ENCODE data around the gene ACSM6.

DNA sequence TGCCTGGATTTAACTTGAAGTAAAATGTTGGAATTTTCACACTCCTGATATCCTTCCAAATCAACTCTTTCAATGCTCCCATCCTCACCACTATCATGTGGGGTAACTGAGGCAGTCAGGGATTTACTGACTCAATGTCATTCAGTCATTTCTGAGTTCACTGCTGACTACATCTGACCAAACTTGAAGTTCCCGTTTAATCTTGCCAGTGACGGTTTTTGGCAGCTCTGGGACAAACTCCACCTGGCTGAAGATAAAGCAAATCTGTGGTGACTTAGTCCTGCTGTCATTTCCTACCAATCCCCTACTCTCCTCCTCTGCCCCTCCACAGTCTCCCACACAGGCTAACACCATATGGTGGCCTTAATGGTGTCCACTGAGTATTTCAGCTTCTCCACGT is 22.7 kb upstream of the ACSM6 start:
- TF ChIP-seq, protein P1, sequence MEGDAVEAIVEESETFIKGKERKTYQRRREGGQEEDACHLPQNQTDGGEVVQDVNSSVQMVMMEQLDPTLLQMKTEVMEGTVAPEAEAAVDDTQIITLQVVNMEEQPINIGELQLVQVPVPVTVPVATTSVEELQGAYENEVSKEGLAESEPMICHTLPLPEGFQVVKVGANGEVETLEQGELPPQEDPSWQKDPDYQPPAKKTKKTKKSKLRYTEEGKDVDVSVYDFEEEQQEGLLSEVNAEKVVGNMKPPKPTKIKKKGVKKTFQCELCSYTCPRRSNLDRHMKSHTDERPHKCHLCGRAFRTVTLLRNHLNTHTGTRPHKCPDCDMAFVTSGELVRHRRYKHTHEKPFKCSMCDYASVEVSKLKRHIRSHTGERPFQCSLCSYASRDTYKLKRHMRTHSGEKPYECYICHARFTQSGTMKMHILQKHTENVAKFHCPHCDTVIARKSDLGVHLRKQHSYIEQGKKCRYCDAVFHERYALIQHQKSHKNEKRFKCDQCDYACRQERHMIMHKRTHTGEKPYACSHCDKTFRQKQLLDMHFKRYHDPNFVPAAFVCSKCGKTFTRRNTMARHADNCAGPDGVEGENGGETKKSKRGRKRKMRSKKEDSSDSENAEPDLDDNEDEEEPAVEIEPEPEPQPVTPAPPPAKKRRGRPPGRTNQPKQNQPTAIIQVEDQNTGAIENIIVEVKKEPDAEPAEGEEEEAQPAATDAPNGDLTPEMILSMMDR (IDR thresholded peaks at IDR 0.05), result no peak
- no peak for TF ChIP-seq POLR2AphosphoS5 (IDR thresholded peaks at IDR 0.05)
- TF ChIP-seq POLR2A (IDR thresholded peaks at IDR 0.05), result no peak

Data from breast epithelium (tissue), 3 donors.